Measurements from ENCODE around the gene ZNF841. TPM values are rescaled to one million over a fixed set of nuclear protein-coding genes. Genes with fewer than 3 reads are reported as not detected.

ZNF841 gene
- total and polyA plus RNA-seq, 2 of the 13 experiments (the other 11 are each of a cell fraction or from before 2014, with no cell fraction given): 6.2 to 14.2 TPM

DNA sequence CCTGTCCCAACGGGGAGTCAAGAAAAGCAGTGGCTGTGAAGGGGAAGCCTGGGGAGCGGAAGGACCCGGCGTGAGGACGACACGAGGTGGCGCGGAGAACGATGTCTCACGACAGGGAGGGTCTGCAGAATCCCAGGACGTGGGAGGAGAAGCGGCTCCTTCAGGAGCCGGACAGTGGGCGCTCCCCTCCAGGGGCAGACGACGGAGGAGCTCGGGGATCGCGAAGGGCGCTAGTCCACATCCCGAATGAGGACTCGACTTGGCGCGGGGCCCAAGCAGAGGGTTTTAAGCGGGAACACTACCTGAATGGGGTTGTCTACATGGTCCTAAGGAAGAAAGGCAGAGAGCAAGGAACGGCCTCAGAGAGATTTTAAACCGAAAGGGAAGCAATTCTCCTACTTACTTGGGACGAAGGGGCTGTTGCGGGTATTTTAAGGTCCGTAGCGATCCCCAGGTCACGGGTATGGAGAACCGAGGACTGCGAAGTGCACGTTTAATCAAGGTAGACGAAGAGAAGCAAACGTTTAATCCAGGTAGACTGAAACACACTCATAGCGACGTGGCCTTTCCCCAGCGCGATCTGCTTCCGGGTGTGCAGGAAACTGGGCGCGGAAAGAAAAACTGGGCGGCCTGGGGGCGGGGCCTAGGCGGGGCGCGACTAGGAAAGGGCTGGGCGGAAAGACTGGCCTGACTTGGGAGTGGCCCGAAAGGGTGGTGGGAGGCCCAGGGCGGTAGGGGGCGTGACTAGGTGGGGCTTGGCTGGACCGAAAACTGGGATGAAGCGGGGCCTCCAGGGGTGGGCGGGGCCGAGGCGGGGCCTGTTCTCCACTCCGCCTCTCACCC is at the start of gene ZNF841 (continued):
- TF ChIP-seq ZNF460 (CRISPR knock-in tag; IDR thresholded peaks at IDR 0.05; ENCODE audit: borderline replicate concordance) (no peak), SP2 (CRISPR knock-in tag; IDR thresholded peaks at IDR 0.05) (no peak; the same call in 1 of the 2 replicates), GABPA (IDR thresholded peaks at IDR 0.05; ENCODE audit: low read depth, low read length) (peak; percentile 77), GABPA (CRISPR knock-in tag; IDR thresholded peaks at IDR 0.05; ENCODE audit: low read depth) (peak; percentile 92), MAZ (IDR thresholded peaks at IDR 0.05; ENCODE audit: borderline replicate concordance, low read depth, low read length) (no peak), MAZ (CRISPR knock-in tag; IDR thresholded peaks at IDR 0.05; ENCODE audit: low read depth) (no peak), FOXC1 (CRISPR knock-in tag; IDR thresholded peaks at IDR 0.05; ENCODE audit: borderline replicate concordance) (no peak), KDM1A (CRISPR knock-in tag; IDR thresholded peaks at IDR 0.05) (no peak), HCFC1 (IDR thresholded peaks at IDR 0.05; ENCODE audit: low read depth, low read length) (peak; percentile 47; the same call in 1 of the 2 replicates), ZNF737 (CRISPR knock-in tag; IDR thresholded peaks at IDR 0.05; ENCODE audit: borderline replicate concordance) (no peak), ZSCAN31 (CRISPR knock-in tag; IDR thresholded peaks at IDR 0.05; ENCODE audit: low read depth) (no peak), TOE1 (CRISPR knock-in tag; IDR thresholded peaks at IDR 0.05) (no peak), BHLHE40 (IDR thresholded peaks at IDR 0.05; ENCODE audit: low read length) (0 out of 2 replicates have a peak, but pooled peaks have one; percentile 1), MIXL1 (CRISPR knock-in tag; IDR thresholded peaks at IDR 0.05) (no peak), ZNF225 (CRISPR knock-in tag; IDR thresholded peaks at IDR 0.05) (no peak), ZNF790 (CRISPR knock-in tag; IDR thresholded peaks at IDR 0.05; ENCODE audit: borderline replicate concordance) (no peak), EP300 (IDR thresholded peaks at IDR 0.05; ENCODE audit: low read depth in 2 of 2, low read length in 2 of 2) (no peak), EP300 (CRISPR knock-in tag; IDR thresholded peaks at IDR 0.05; ENCODE audit: borderline replicate concordance) (no peak), TAF1 (CRISPR knock-in tag; IDR thresholded peaks at IDR 0.05) (peak; percentile 63; the same call in 1 of the 2 replicates), RCOR2 (CRISPR knock-in tag; IDR thresholded peaks at IDR 0.05) (no peak), SP4 (CRISPR knock-in tag; IDR thresholded peaks at IDR 0.05) (peak; percentile 90)
- TF ChIP-seq, protein P1, sequence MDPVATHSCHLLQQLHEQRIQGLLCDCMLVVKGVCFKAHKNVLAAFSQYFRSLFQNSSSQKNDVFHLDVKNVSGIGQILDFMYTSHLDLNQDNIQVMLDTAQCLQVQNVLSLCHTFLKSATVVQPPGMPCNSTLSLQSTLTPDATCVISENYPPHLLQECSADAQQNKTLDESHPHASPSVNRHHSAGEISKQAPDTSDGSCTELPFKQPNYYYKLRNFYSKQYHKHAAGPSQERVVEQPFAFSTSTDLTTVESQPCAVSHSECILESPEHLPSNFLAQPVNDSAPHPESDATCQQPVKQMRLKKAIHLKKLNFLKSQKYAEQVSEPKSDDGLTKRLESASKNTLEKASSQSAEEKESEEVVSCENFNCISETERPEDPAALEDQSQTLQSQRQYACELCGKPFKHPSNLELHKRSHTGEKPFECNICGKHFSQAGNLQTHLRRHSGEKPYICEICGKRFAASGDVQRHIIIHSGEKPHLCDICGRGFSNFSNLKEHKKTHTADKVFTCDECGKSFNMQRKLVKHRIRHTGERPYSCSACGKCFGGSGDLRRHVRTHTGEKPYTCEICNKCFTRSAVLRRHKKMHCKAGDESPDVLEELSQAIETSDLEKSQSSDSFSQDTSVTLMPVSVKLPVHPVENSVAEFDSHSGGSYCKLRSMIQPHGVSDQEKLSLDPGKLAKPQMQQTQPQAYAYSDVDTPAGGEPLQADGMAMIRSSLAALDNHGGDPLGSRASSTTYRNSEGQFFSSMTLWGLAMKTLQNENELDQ (CRISPR knock-in tag; IDR thresholded peaks at IDR 0.05; ENCODE audit: borderline replicate concordance): no peak
- TF ChIP-seq, protein P2, sequence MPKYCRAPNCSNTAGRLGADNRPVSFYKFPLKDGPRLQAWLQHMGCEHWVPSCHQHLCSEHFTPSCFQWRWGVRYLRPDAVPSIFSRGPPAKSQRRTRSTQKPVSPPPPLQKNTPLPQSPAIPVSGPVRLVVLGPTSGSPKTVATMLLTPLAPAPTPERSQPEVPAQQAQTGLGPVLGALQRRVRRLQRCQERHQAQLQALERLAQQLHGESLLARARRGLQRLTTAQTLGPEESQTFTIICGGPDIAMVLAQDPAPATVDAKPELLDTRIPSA (CRISPR knock-in tag; IDR thresholded peaks at IDR 0.05; ENCODE audit: borderline replicate concordance): no peak
- TF ChIP-seq, protein P3, sequence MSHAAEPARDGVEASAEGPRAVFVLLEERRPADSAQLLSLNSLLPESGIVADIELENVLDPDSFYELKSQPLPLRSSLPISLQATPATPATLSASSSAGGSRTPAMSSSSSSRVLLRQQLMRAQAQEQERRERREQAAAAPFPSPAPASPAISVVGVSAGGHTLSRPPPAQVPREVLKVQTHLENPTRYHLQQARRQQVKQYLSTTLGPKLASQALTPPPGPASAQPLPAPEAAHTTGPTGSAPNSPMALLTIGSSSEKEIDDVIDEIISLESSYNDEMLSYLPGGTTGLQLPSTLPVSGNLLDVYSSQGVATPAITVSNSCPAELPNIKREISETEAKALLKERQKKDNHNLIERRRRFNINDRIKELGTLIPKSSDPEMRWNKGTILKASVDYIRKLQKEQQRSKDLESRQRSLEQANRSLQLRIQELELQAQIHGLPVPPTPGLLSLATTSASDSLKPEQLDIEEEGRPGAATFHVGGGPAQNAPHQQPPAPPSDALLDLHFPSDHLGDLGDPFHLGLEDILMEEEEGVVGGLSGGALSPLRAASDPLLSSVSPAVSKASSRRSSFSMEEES (CRISPR knock-in tag; IDR thresholded peaks at IDR 0.05): no peak
- TF ChIP-seq, protein P4, sequence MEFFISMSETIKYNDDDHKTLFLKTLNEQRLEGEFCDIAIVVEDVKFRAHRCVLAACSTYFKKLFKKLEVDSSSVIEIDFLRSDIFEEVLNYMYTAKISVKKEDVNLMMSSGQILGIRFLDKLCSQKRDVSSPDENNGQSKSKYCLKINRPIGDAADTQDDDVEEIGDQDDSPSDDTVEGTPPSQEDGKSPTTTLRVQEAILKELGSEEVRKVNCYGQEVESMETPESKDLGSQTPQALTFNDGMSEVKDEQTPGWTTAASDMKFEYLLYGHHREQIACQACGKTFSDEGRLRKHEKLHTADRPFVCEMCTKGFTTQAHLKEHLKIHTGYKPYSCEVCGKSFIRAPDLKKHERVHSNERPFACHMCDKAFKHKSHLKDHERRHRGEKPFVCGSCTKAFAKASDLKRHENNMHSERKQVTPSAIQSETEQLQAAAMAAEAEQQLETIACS (CRISPR knock-in tag; IDR thresholded peaks at IDR 0.05): no peak

Measured in HepG2 (cell line).